Gastroesophageal sphincter (tissue), 4 donors: ENCODE measurements around the gene TAF1B. TPM values are rescaled to one million over a fixed set of nuclear protein-coding genes. Genes with fewer than 3 reads are reported as not detected.
"Not testable (repeated sequence)": the region's sequence is repeated elsewhere in the genome, so short reads cannot be mapped to it uniquely, and the experiment has no call there.

Source experiments
- ATAC-seq: fragments of 150-250 bp; one replicate; pipeline ENCODE4 v1.9.1; 2016; ENCODE audit warnings: mild to moderate bottlenecking, moderate library complexity
- H3K27ac ChIP-seq, 4 donors: fragments of 200-600 bp; sonication (generic) in 3 of 4; 1 replicate in 3 of 4; 2 replicates in 1 of 4; pipeline ENCODE4 v1.5.1; 2016 to 2019
- H3K27me3 ChIP-seq: fragments of 200-600 bp; sonication (generic); one replicate; pipeline ENCODE4 v1.5.1; 2019
- H3K36me3 ChIP-seq, 2 donors: fragments of 200-600 bp; sonication (generic); one replicate each; pipeline ENCODE4 v1.5.1; 2019; ENCODE audit warnings: control low read depth in 1 of 2
- H3K4me1 ChIP-seq, 3 donors: fragments of 200-600 bp; sonication (generic); 1 replicate in 2 of 3; 2 replicates in 1 of 3; pipeline ENCODE4 v1.5.1; 2016 to 2019; ENCODE audit warnings: control low read depth in 2 of 3
- H3K4me3 ChIP-seq, 2 donors: fragments of 200-600 bp; sonication (generic); one replicate each; pipeline ENCODE4 v1.5.1; 2019; ENCODE audit warnings: mild to moderate bottlenecking in 1 of 2, moderate library complexity in 1 of 2
- H3K9me3 ChIP-seq, 3 donors: fragments of 200-600 bp; sonication (generic); one replicate each; pipeline ENCODE4 v1.5.1; 2017 to 2019; ENCODE audit warnings: control low read depth in 2 of 3
- CTCF ChIP-seq, 4 experiments: fragments of 200-600 bp in 2 of 4; fragments of 450-650 bp in 2 of 4; sonication (generic) in 1 of 4; IDR thresholded peaks; one replicate each; pipeline ENCODE4 v1.5.1; 2017 to 2019; ENCODE audit warnings: antibody characterized with exemption in 4 of 4, mild to moderate bottlenecking in 2 of 4, moderate library complexity in 2 of 4
- EP300 ChIP-seq: sonication (generic); formaldehyde crosslinking; IDR thresholded peaks from one replicate; pipeline ENCODE4 v1.6.1; 2017; ENCODE audit warnings: antibody characterized with exemption, mild to moderate bottlenecking
- POLR2A ChIP-seq, 2 donors: fragments of 450-650 bp; IDR thresholded peaks; one replicate each; pipeline ENCODE4 v1.6.1; 2017; ENCODE audit warnings: antibody characterized with exemption in 2 of 2, mild to moderate bottlenecking in 2 of 2, moderate library complexity in 1 of 2
- POLR2AphosphoS5 ChIP-seq: sonication (generic); formaldehyde crosslinking; IDR thresholded peaks from one replicate; pipeline ENCODE4 v1.6.1; 2017; ENCODE audit warnings: antibody characterized with exemption
- WGBS, 2 donors: methylation state at CpG; one replicate each; pipeline ENCODE4 v1.1.5; 2018; ENCODE audit warnings: low coverage in 1 of 2; 5-methylcytosine and 5-hydroxymethylcytosine counted together
- total RNA-seq, 4 donors: library from RNA; depleted of rRNA; stranded (reverse); fragments of >200 nt; gene quantifications; one replicate each; pipeline ENCODE4 v1.1.0, GENCODE V29; 2016

Gene TAF1B
- total RNA-seq, 4 donors from 2014 or later, result 6.2 to 15.6 (median 8.5) TPM

- ATAC-seq, result no peak
- TF ChIP-seq CTCF (IDR thresholded peaks at IDR 0.05) (no peak), POLR2A (IDR thresholded peaks at IDR 0.05) (no peak), EP300 (no peak), POLR2AphosphoS5 (no peak)
- Histone ChIP-seq H3K36me3 (no peaks in the 10 kb centered on the region), H3K4me3 (no peak overlapping the region), H3K9me3 (no peaks in the 10 kb centered on the region), H3K27ac (no peak overlapping the region), H3K4me1 (no peaks in the 10 kb centered on the region), H3K27me3 (no peaks in the 10 kb centered on the region)
- WGBS, 2 donors, result 82 to 95% methylated on average over 4 of the region's 4 CpGs
Measured at GRCh38 chr2:9826208-9826607, 17.1 kb upstream of the TAF1B start.

GRCh38 chr2:9830685-9831410 is 12.4 kb upstream of the TAF1B start:
- Histone ChIP-seq H3K4me3 (no peak overlapping the region), H3K27me3 (no peaks in the 10 kb centered on the region), H3K36me3 (no peaks in the 10 kb centered on the region), H3K4me1 (no peaks in the 10 kb centered on the region), H3K9me3 (no peaks in the 10 kb centered on the region), H3K27ac (no peak overlapping the region)
- no peak for ATAC-seq
- no peak for TF ChIP-seq CTCF (IDR thresholded peaks at IDR 0.05)
- WGBS, 2 donors, result 48 to 64% methylated on average over 4 of the region's 5 CpGs

- Histone ChIP-seq H3K9me3 (no peaks in the 10 kb centered on the region), H3K4me3 (no peak overlapping the region), H3K27me3 (no peaks in the 10 kb centered on the region), H3K4me1 (no peaks in the 10 kb centered on the region), H3K27ac (no peak overlapping the region), H3K36me3 (no peaks in the 10 kb centered on the region)
- TF ChIP-seq EP300, result no peak
- no peak for ATAC-seq
- WGBS, 2 donors, result 54 to 82% methylated on average over 5 of the region's 6 CpGs
Measured at GRCh38 chr2:9831670-9832069, 11.6 kb upstream of the TAF1B start.

- TF ChIP-seq CTCF (IDR thresholded peaks at IDR 0.05) (no peak), POLR2A (IDR thresholded peaks at IDR 0.05) (no peak), POLR2AphosphoS5 (no peak), EP300 (no peak)
- Histone ChIP-seq H3K4me1 (no peaks in the 10 kb centered on the region), H3K9me3 (no peaks in the 10 kb centered on the region), H3K4me3 (no peak overlapping the region), H3K36me3 (no peaks in the 10 kb centered on the region), H3K27ac (no peak overlapping the region), H3K27me3 (no peaks in the 10 kb centered on the region)
- WGBS, 2 donors, result 67 to 89% methylated on average over 1 of the region's 1 CpG
- ATAC-seq, result no peak
Measured at GRCh38 chr2:9832586-9832985, 10.7 kb upstream of the TAF1B start.

- H3K36me3 ChIP-seq, ATAC-seq, H3K4me1 ChIP-seq, H3K4me3 ChIP-seq, H3K27me3 ChIP-seq, H3K27ac ChIP-seq, H3K9me3 ChIP-seq: not testable (repeated sequence)
- 71 to 90% methylated on average over 1 of the region's 1 CpG for WGBS, 2 donors
Measured at GRCh38 chr2:9835068-9835467, 8.2 kb upstream of the TAF1B start.

GRCh38 chr2:9836074-9836473 is 7.2 kb upstream of the TAF1B start:
- Histone ChIP-seq H3K36me3 (no peaks in the 10 kb centered on the region), H3K4me1 (no peaks in the 10 kb centered on the region), H3K9me3 (no peaks in the 10 kb centered on the region), H3K27me3 (no peaks in the 10 kb centered on the region), H3K27ac (no peak overlapping the region), H3K4me3 (no peak overlapping the region)
- no peak for ATAC-seq
- 75 to 89% methylated on average over 3 of the region's 3 CpGs for WGBS, 2 donors
- TF ChIP-seq POLR2A (IDR thresholded peaks at IDR 0.05) (no peak), CTCF (IDR thresholded peaks at IDR 0.05) (no peak), EP300 (no peak), POLR2AphosphoS5 (no peak)
